CD14-positive monocyte (primary cell): ENCODE results near the gene NDC1. TPM values are rescaled to one million over a fixed set of nuclear protein-coding genes. Genes with fewer than 3 reads are reported as not detected.

Source experiments
- DNase-seq, 3 donors: peaks; one replicate each; pipeline ENCODE4 v3.0.0-alpha.2; 2011 to 2022
- H2AFZ ChIP-seq: 2 replicates; pipeline ENCODE4 v1.6.0; 2012; ENCODE audit warnings: mild to moderate bottlenecking, low read depth, low read length, inconsistent platforms; ENCODE audit not compliant: insufficient read depth, poor library complexity, severe bottlenecking
- H3K27ac ChIP-seq, 2 donors: 1 replicate in 1 of 2; 2 replicates in 1 of 2; pipeline ENCODE4 v1.5.1; 2012 to 2013; ENCODE audit warnings: low read length in 2 of 2, control low read depth in 1 of 2, inconsistent platforms in 1 of 2, low read depth in 1 of 2, mild to moderate bottlenecking in 1 of 2
- H3K27me3 ChIP-seq, 2 donors: one replicate each; pipeline versions ENCODE4 v1.6.0 to v1.6.1; 2011 to 2013; ENCODE audit warnings: low read length in 2 of 2; ENCODE audit not compliant: control insufficient read depth in 2 of 2, insufficient read depth in 2 of 2
- H3K36me3 ChIP-seq, 2 donors: replicated peaks in 1 of 2; 1 replicate in 1 of 2; 2 replicates in 1 of 2; pipeline versions ENCODE4 v1.5.1 to v1.6.1; 2012 to 2013; ENCODE audit warnings: low read length in 2 of 2, control low read depth in 1 of 2, inconsistent platforms in 1 of 2, mild to moderate bottlenecking in 1 of 2; ENCODE audit not compliant: insufficient read depth in 2 of 2, control insufficient read depth in 1 of 2
- H3K4me1 ChIP-seq, 2 donors: 1 replicate in 1 of 2; 2 replicates in 1 of 2; pipeline versions ENCODE4 v1.5.1 to v1.6.1; 2012 to 2013; ENCODE audit warnings: low read length in 2 of 2, control low read depth in 1 of 2, inconsistent platforms in 1 of 2, mild to moderate bottlenecking in 1 of 2, moderate library complexity in 1 of 2; ENCODE audit not compliant: insufficient read depth in 2 of 2, control insufficient read depth in 1 of 2
- H3K4me2 ChIP-seq: replicated peaks from 2 replicates; pipeline ENCODE3; 2012; ENCODE audit warnings: low read length, moderate library complexity, mild to moderate bottlenecking; ENCODE audit not compliant: poor library complexity, severe bottlenecking; ENCODE audit errors: extremely low read depth
- H3K4me3 ChIP-seq, 3 experiments: fragments of 200-600 bp in 1 of 3; sonication (generic) in 1 of 3; replicated peaks in 1 of 3; 1 replicate in 2 of 3; 2 replicates in 1 of 3; pipeline ENCODE4 v1.5.1; 2011 to 2013; ENCODE audit warnings: low read length in 3 of 3, mild to moderate bottlenecking in 3 of 3, control low read depth in 2 of 3, low read depth in 2 of 3, inconsistent platforms in 1 of 3, moderate library complexity in 1 of 3
- H3K79me2 ChIP-seq: 2 replicates; pipeline ENCODE4 v1.6.0; 2012; ENCODE audit warnings: mild to moderate bottlenecking, control low read depth, inconsistent platforms, low read length, moderate library complexity; ENCODE audit not compliant: insufficient read depth
- H3K9ac ChIP-seq: 2 replicates; pipeline ENCODE4 v1.6.0; 2017; ENCODE audit warnings: low read length, mild to moderate bottlenecking; ENCODE audit not compliant: insufficient read depth, poor library complexity, severe bottlenecking
- H3K9me3 ChIP-seq, 2 donors: replicated peaks in 1 of 2; 1 replicate in 1 of 2; 2 replicates in 1 of 2; pipeline versions ENCODE4 v1.5.1 to v1.6.1; 2012 to 2013; ENCODE audit warnings: low read length in 2 of 2, control low read depth in 1 of 2; ENCODE audit not compliant: control insufficient read depth in 1 of 2, insufficient read depth in 1 of 2
- H4K20me1 ChIP-seq: 2 replicates; pipeline ENCODE4 v1.6.0; 2012; ENCODE audit warnings: mild to moderate bottlenecking, low read length, control low read depth, moderate library complexity; ENCODE audit not compliant: insufficient read depth
- H3K27ac Mint-ChIP-seq, 7 donors: one replicate each; pipeline ENCODE4 v1.8.0; 2020; ENCODE audit warnings: mild to moderate bottlenecking in 7 of 7, mixed read lengths in 7 of 7, moderate library complexity in 6 of 7, inconsistent platforms in 2 of 7
- H3K27me3 Mint-ChIP-seq, 3 donors: one replicate each; pipeline ENCODE4 v1.8.0; 2021 to 2022; ENCODE audit warnings: low read depth in 3 of 3, mild to moderate bottlenecking in 3 of 3, mixed read lengths in 3 of 3, moderate library complexity in 3 of 3, inconsistent platforms in 1 of 3
- H3K36me3 Mint-ChIP-seq, 2 donors: one replicate each; pipeline ENCODE4 v1.8.0; 2020; ENCODE audit warnings: mixed read lengths in 2 of 2, inconsistent platforms in 1 of 2, mild to moderate bottlenecking in 1 of 2
- H3K4me1 Mint-ChIP-seq: one replicate; pipeline ENCODE4 v1.8.0; 2020; ENCODE audit warnings: mild to moderate bottlenecking, mixed read lengths
- H3K4me3 Mint-ChIP-seq, 2 donors: one replicate each; pipeline ENCODE4 v1.8.0; 2020; ENCODE audit warnings: mild to moderate bottlenecking in 2 of 2, mixed read lengths in 2 of 2, moderate library complexity in 1 of 2
- H3K9me3 Mint-ChIP-seq, 7 donors: one replicate each; pipeline ENCODE4 v1.8.0; 2020 to 2022; ENCODE audit warnings: mixed read lengths in 7 of 7, mild to moderate bottlenecking in 6 of 7, moderate library complexity in 6 of 7, inconsistent platforms in 2 of 7
- WGBS: methylation state at CpG from one replicate; pipeline ENCODE4 v1.1.5; 2013; ENCODE audit warnings: missing lambda C conversion rate; ENCODE audit not compliant: insufficient coverage; 5-methylcytosine and 5-hydroxymethylcytosine counted together
- intact Hi-C, 2 donors: fragments of 100-400 bp; cut with micrococcal nuclease; formaldehyde crosslinking; loops; one replicate each; pipeline versions ENCODE4 v1.15.0 to v1.15.1; 2023
- polyA plus RNA-seq, 3 donors: library from polyadenylated mRNA; depleted of rRNA in 1 of 3; unstranded in 2 of 3; stranded (reverse) in 1 of 3; fragments of 300-500 nt in 2 of 3; fragments of >200 nt in 1 of 3; fragmentation: Illumina TruSeq in 2 of 3; gene quantifications; 1 replicate in 2 of 3; 2 replicates in 1 of 3; pipeline ENCODE4 v1.2.3, GENCODE V29; 2012 to 2021
- TF ChIP-seq, protein P1 (sequence below): fragments of 200-600 bp; IDR thresholded peaks from one replicate; pipeline ENCODE4 v1.8.0; 2022; ENCODE audit warnings: antibody characterized with exemption, mild to moderate bottlenecking

Gene NDC1
- polyA plus RNA-seq, 3 donors = 3.0 to 6.1 (median 4.7) TPM

DNA sequence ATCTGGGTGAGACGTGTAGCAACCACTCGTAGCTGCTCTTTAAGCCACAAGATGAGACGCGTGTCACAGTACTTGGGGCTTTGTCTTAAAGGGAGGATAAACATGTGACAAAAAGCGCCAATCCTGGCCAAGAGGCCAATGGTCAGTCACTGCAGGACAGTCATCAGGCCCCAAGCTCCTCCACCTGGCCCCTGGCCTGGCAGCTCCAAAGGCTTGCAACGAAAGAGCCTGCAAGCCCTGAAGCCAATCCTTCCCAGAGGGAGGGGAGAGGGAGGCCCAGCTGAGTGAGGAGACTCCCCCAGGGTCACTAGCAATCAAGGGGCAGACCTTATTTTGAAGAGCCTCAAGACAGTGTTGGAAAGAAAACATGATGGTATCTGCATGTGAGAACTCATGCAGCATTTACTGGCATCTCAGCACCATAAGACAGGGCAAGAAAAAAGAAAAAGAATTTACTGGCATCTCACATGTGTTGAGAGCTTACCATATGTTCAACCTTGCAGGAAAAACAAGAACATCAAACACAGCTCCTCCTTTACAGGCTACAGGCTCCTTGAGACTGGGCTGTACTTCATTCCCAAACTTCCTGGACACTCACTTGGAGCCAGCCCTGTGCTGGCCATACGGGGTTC, 110.5 kb downstream of the NDC1 start:
- no peak overlapping the region for H3K4me3 ChIP-seq
- intact Hi-C loops = no loop called here
- no peak overlapping the region for H3K4me2 ChIP-seq
- Mint-ChIP-seq H3K36me3 (no peaks in the 10 kb centered on the region), H3K27me3 (peaks cover 7 to 13% (median 7%) of the 10 kb centered on the region in 3 donors), H3K27ac (no peak overlapping the region), H3K4me3 (no peak overlapping the region), H3K9me3 (no peaks in the 10 kb centered on the region), H3K4me1 (no peaks in the 10 kb centered on the region)
- DNase-seq = no peak
- H3K79me2 ChIP-seq = no peaks in the 10 kb centered on the region
- no peaks in the 10 kb centered on the region for H3K36me3 ChIP-seq
- H3K9me3 ChIP-seq = no peaks in the 10 kb centered on the region
- H4K20me1 ChIP-seq = no peaks in the 10 kb centered on the region
- no peaks in the 10 kb centered on the region for H3K27me3 ChIP-seq
- WGBS = 100% methylated on average over 1 of the region's 7 CpGs
- TF ChIP-seq, protein P1, sequence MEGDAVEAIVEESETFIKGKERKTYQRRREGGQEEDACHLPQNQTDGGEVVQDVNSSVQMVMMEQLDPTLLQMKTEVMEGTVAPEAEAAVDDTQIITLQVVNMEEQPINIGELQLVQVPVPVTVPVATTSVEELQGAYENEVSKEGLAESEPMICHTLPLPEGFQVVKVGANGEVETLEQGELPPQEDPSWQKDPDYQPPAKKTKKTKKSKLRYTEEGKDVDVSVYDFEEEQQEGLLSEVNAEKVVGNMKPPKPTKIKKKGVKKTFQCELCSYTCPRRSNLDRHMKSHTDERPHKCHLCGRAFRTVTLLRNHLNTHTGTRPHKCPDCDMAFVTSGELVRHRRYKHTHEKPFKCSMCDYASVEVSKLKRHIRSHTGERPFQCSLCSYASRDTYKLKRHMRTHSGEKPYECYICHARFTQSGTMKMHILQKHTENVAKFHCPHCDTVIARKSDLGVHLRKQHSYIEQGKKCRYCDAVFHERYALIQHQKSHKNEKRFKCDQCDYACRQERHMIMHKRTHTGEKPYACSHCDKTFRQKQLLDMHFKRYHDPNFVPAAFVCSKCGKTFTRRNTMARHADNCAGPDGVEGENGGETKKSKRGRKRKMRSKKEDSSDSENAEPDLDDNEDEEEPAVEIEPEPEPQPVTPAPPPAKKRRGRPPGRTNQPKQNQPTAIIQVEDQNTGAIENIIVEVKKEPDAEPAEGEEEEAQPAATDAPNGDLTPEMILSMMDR = no peak
- no peak overlapping the region for H2AFZ ChIP-seq
- H3K9ac ChIP-seq = no peak overlapping the region
- no peak overlapping the region for H3K27ac ChIP-seq
- H3K4me1 ChIP-seq = no peaks in the 10 kb centered on the region

DNA sequence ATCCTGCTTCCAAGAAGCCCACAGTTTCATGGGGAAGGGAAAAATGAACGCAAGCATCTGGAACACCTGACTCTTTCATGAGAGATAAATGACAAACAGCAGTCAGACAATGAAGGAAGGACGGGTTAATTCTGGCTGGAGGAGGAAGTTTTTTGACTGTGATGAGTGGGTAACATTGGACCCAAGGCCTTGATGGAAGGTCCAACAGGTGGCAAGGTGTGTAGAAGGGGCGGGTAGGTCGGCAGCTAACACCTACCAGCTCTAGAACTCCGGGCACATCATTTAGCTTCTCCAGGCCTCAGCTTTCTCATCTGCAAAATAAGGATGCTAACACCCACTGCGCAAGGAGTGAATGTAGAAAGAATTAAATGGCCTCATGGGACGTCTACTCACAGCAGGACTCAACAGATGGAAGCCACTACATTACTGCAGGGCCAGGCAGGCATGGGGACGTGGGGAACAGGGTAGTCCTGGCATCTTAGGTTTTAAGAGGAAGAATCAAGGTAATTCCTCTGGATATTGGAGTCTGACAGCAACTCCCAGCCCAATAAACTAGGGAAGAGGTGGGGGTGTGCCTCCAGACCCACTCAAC, 112.0 kb downstream of the NDC1 start:
- Mint-ChIP-seq H3K4me1 (no peaks in the 10 kb centered on the region), H3K27ac (no peak overlapping the region), H3K4me3 (no peak overlapping the region), H3K36me3 (no peaks in the 10 kb centered on the region), H3K9me3 (no peaks in the 10 kb centered on the region), H3K27me3 (peaks cover 2 to 5% (median 3%) of the 10 kb centered on the region in 3 donors)
- Histone ChIP-seq H4K20me1 (no peaks in the 10 kb centered on the region), H2AFZ (no peak overlapping the region), H3K36me3 (no peaks in the 10 kb centered on the region), H3K4me1 (no peaks in the 10 kb centered on the region), H3K79me2 (no peaks in the 10 kb centered on the region), H3K27ac (no peak overlapping the region), H3K4me2 (no peak overlapping the region), H3K9me3 (no peaks in the 10 kb centered on the region), H3K9ac (no peak overlapping the region), H3K27me3 (no peaks in the 10 kb centered on the region), H3K4me3 (no peak overlapping the region)
- no peak for DNase-seq
- WGBS = 88% methylated on average over 4 of the region's 8 CpGs
- TF ChIP-seq, protein P1 = no peak
- intact Hi-C loops = no loop called here
